ENCODE measurements around the gene USH2A. TPM values are rescaled to one million over a fixed set of nuclear protein-coding genes. Genes with fewer than 3 reads are reported as not detected.

The USH2A gene
- total and polyA plus RNA-seq, 7 donors: under 0.01 to 0.32 (median 0.30) TPM; not detected in 4

DNA sequence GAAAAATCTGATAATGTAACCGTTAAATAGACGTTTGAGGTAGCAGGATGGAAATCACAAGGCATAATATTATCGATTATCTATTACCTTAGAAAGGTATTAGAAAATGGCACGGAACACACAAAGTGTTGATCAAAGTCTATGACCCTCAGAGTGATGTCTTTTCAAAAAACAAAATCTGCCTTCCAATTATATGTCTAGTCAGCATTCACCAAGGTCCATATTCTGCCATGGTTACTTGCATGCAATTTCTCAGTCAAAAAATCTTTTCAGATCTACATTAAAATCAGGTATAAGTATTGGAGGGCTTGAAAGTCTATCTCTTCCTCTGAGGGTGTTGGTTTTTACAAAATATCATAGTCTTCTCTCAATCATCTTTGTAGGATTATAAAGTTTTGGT lies 774.3 kb downstream of the USH2A start:
- Histone ChIP-seq H3K4me3 (no peak overlapping the region), H3K27me3 (ENCODE audit: insufficient read depth in 3 of 3, low read length in 2 of 3) (no peaks in the 10 kb centered on the region), H3K4me1 (no peaks in the 10 kb centered on the region), H3K27ac (no peak overlapping the region), H3K36me3 (ENCODE audit: insufficient read depth in 1 of 2, low read depth in 1 of 2) (no peaks in the 10 kb centered on the region), H3K9me3 (no peaks in the 10 kb centered on the region)
- ATAC-seq (no peak), DNase-seq (no peak)
- intact Hi-C loops (cut with DNase I): no loop called here
- 91 to 93% (median 92%) methylated on average over 4 of the region's 4 CpGs for WGBS, 3 donors
- TF ChIP-seq, protein P1, sequence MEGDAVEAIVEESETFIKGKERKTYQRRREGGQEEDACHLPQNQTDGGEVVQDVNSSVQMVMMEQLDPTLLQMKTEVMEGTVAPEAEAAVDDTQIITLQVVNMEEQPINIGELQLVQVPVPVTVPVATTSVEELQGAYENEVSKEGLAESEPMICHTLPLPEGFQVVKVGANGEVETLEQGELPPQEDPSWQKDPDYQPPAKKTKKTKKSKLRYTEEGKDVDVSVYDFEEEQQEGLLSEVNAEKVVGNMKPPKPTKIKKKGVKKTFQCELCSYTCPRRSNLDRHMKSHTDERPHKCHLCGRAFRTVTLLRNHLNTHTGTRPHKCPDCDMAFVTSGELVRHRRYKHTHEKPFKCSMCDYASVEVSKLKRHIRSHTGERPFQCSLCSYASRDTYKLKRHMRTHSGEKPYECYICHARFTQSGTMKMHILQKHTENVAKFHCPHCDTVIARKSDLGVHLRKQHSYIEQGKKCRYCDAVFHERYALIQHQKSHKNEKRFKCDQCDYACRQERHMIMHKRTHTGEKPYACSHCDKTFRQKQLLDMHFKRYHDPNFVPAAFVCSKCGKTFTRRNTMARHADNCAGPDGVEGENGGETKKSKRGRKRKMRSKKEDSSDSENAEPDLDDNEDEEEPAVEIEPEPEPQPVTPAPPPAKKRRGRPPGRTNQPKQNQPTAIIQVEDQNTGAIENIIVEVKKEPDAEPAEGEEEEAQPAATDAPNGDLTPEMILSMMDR (IDR thresholded peaks at IDR 0.05): no peak

DNA sequence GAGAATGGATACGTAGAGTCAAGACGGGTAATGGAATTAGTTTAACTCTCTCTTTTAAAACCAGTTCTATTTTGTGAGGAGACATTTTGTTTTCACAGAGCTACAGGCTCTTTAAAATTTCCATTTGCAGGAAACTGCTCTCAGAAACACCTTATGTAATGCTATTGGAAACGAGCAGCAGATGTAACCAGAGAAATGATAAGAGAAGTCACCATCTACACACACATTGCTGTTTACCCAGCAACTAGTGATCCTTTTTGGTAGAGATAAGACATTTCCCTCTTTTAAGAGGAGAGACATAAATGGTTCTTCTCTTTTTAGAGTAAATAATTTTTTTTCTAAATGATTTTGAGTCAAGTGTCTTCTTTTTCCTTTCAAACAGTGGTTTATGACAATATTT lies 775.5 kb downstream of the USH2A start:
- 71 to 83% (median 76%) methylated on average over 3 of the region's 3 CpGs for WGBS, 3 donors
- no peak for DNase-seq
- no peaks in the 10 kb centered on the region for H3K9me3 ChIP-seq

DNA sequence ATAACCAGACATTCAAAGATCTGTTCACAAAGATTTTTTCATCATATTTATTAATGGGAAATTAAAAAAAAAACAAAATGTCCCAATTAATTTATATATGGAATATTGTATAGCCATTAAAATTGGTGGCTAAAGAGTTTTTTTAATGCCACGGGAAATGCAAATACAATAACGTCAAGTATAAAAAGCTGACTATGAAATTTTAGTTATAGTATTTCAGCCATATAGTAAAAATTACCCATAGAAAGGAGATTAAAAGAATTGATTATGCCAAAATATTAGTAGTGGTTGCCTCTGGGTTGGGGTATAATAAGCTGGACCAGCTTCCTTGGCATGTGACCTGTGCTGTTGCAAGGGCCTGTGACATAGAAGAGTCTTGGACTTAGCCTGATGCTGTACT lies 777.4 kb downstream of the USH2A start:
- H3K4me3 ChIP-seq: no peak overlapping the region
- TF ChIP-seq, protein P1 (IDR thresholded peaks at IDR 0.05): no peak
- ATAC-seq: no peak
- H3K27me3 ChIP-seq (ENCODE audit: insufficient read depth in 3 of 3, low read length in 2 of 3): no peaks in the 10 kb centered on the region
- H3K27ac ChIP-seq: no peak overlapping the region
- no peaks in the 10 kb centered on the region for H3K9me3 ChIP-seq
- no peak for DNase-seq
- H3K36me3 ChIP-seq (ENCODE audit: insufficient read depth in 1 of 2, low read depth in 1 of 2): no peaks in the 10 kb centered on the region
- intact Hi-C loops (cut with DNase I): no loop called here
- 93 to 98% (median 97%) methylated on average over 2 of the region's 2 CpGs for WGBS, 3 donors
- H3K4me1 ChIP-seq: no peaks in the 10 kb centered on the region

More for the DNA sequence above, 775.5 kb downstream of the USH2A start:
- H3K4me1 ChIP-seq: no peaks in the 10 kb centered on the region
- TF ChIP-seq, protein P1 (IDR thresholded peaks at IDR 0.05): no peak
- no peaks in the 10 kb centered on the region for H3K27me3 ChIP-seq (ENCODE audit: insufficient read depth in 3 of 3, low read length in 2 of 3)
- intact Hi-C loops (cut with DNase I): no loop called here
- no peak overlapping the region for H3K4me3 ChIP-seq
- H3K36me3 ChIP-seq (ENCODE audit: insufficient read depth in 1 of 2, low read depth in 1 of 2): no peaks in the 10 kb centered on the region
- no peak overlapping the region for H3K27ac ChIP-seq
- no peak for ATAC-seq

- H3K4me3 ChIP-seq: no peak overlapping the region
- intact Hi-C loops (cut with DNase I): no loop called here
- 79 to 90% (median 83%) methylated on average over 4 of the region's 4 CpGs for WGBS, 3 donors
- H3K27ac ChIP-seq: no peak overlapping the region
- TF ChIP-seq, protein P1 (IDR thresholded peaks at IDR 0.05): no peak
- no peaks in the 10 kb centered on the region for H3K9me3 ChIP-seq
- ATAC-seq (no peak), DNase-seq (no peak)
- no peaks in the 10 kb centered on the region for H3K4me1 ChIP-seq
- no peaks in the 10 kb centered on the region for H3K27me3 ChIP-seq (ENCODE audit: insufficient read depth in 3 of 3, low read length in 2 of 3)
- H3K36me3 ChIP-seq (ENCODE audit: insufficient read depth in 1 of 2, low read depth in 1 of 2): no peaks in the 10 kb centered on the region
Measured at GRCh38 chr1:215645182-215645581, 778.1 kb downstream of the USH2A start.

GRCh38 chr1:215643592-215644321 lies 779.5 kb downstream of the USH2A start:
- H3K27me3 ChIP-seq (ENCODE audit: insufficient read depth in 3 of 3, low read length in 2 of 3): no peaks in the 10 kb centered on the region
- ATAC-seq (no peak), DNase-seq (no peak)
- WGBS, 3 donors: 84 to 88% (median 87%) methylated on average over 4 of the region's 4 CpGs
- intact Hi-C loops (cut with DNase I): no loop called here
- H3K4me3 ChIP-seq: no peak overlapping the region
- no peaks in the 10 kb centered on the region for H3K36me3 ChIP-seq (ENCODE audit: insufficient read depth in 1 of 2, low read depth in 1 of 2)
- H3K4me1 ChIP-seq: no peaks in the 10 kb centered on the region
- TF ChIP-seq, protein P1 (IDR thresholded peaks at IDR 0.05): no peak
- no peaks in the 10 kb centered on the region for H3K9me3 ChIP-seq
- no peak overlapping the region for H3K27ac ChIP-seq
